Breast epithelium (tissue), 4 donors: ENCODE measurements around the gene MAP3K5. TPM values are rescaled to one million over a fixed set of nuclear protein-coding genes. Genes with fewer than 3 reads are reported as not detected.

Experiments used
- DNase-seq, 2 donors: peaks; one replicate each; pipeline ENCODE4 v3.0.0-alpha.2; 2019; ENCODE audit warnings: low spot score in 2 of 2
- H3K27ac ChIP-seq, 2 donors: fragments of 200-600 bp; sonication (generic) in 1 of 2; one replicate each; pipeline ENCODE4 v1.5.1; 2016 to 2019; ENCODE audit warnings: mild to moderate bottlenecking in 1 of 2
- H3K27me3 ChIP-seq, 2 donors: fragments of 200-600 bp; sonication (generic) in 1 of 2; one replicate each; pipeline versions ENCODE4 v1.5.1 to v1.6.0; 2017 to 2019; ENCODE audit warnings: control low read depth in 1 of 2, mild to moderate bottlenecking in 1 of 2
- H3K36me3 ChIP-seq: fragments of 200-600 bp; one replicate; pipeline ENCODE4 v1.5.1; 2019
- H3K4me1 ChIP-seq, 2 donors: fragments of 200-600 bp; sonication (generic); one replicate each; pipeline ENCODE4 v1.5.1; 2016 to 2019; ENCODE audit warnings: control low read depth in 1 of 2
- H3K4me3 ChIP-seq, 3 donors: fragments of 200-600 bp; sonication (generic); 1 replicate in 2 of 3; 2 replicates in 1 of 3; pipeline ENCODE4 v1.5.1; 2016 to 2019; ENCODE audit warnings: mild to moderate bottlenecking in 3 of 3, moderate library complexity in 2 of 3
- H3K9me3 ChIP-seq, 2 donors: fragments of 200-600 bp; sonication (generic) in 1 of 2; one replicate each; pipeline ENCODE4 v1.5.1; 2016 to 2019; ENCODE audit warnings: control low read depth in 1 of 2
- CTCF ChIP-seq, 3 donors: fragments of 450-650 bp; IDR thresholded peaks; one replicate each; pipeline ENCODE4 v1.5.1; 2016 to 2017; ENCODE audit warnings: antibody characterized with exemption in 3 of 3, mild to moderate bottlenecking in 3 of 3, moderate library complexity in 3 of 3
- POLR2A ChIP-seq: fragments of 450-650 bp; IDR thresholded peaks from one replicate; pipeline ENCODE4 v1.6.1; 2016; ENCODE audit warnings: antibody characterized with exemption, mild to moderate bottlenecking, moderate library complexity
- POLR2AphosphoS5 ChIP-seq, 3 donors: sonication (generic); formaldehyde crosslinking; IDR thresholded peaks; one replicate each; pipeline ENCODE4 v1.6.1; 2017; ENCODE audit warnings: antibody characterized with exemption in 3 of 3
- intact Hi-C: fragments of 100-400 bp; cut with DNase I; formaldehyde crosslinking; loops from one replicate; pipeline ENCODE4 v1.15.1; 2023; ENCODE audit warnings: low total_unique reads
- total RNA-seq, 3 donors: library from RNA; depleted of rRNA; stranded (reverse); fragments of >200 nt; gene quantifications; one replicate each; pipeline ENCODE4 v1.1.0, GENCODE V29; 2016

Gene MAP3K5
- total RNA-seq, 3 donors from 2014 or later: 18.6 to 40.0 (median 33.2) TPM

- H3K4me3 ChIP-seq: no peak overlapping the region
- no peaks in the 10 kb centered on the region for H3K9me3 ChIP-seq
- peaks cover 0 to 9% of the 10 kb centered on the region in 2 donors for H3K4me1 ChIP-seq
- peaks cover 2% of the 10 kb centered on the region for H3K36me3 ChIP-seq
- H3K27me3 ChIP-seq: no peaks in the 10 kb centered on the region
- intact Hi-C loops: no loop called here
- no peak for DNase-seq
- H3K27ac ChIP-seq: no peak overlapping the region
- no peak for TF ChIP-seq POLR2A
- no peak for TF ChIP-seq POLR2AphosphoS5 (IDR thresholded peaks at IDR 0.05)
- no peak for TF ChIP-seq CTCF (IDR thresholded peaks at IDR 0.05)
These were observed 118.7 kb downstream of the MAP3K5 start for GRCh38 chr6:136673571-136673970.

GRCh38 chr6:136672144-136672543 is 120.1 kb downstream of the MAP3K5 start:
- DNase-seq: no peak
- no peaks in the 10 kb centered on the region for H3K27me3 ChIP-seq
- peaks cover 2% of the 10 kb centered on the region for H3K36me3 ChIP-seq
- no peaks in the 10 kb centered on the region for H3K9me3 ChIP-seq
- peaks cover 0 to 9% of the 10 kb centered on the region in 2 donors for H3K4me1 ChIP-seq
- TF ChIP-seq CTCF (IDR thresholded peaks at IDR 0.05) (no peak), POLR2A (no peak), POLR2AphosphoS5 (IDR thresholded peaks at IDR 0.05) (no peak)
- no peak overlapping the region for H3K4me3 ChIP-seq
- intact Hi-C loops: no loop called here
- no peak overlapping the region for H3K27ac ChIP-seq

- Histone ChIP-seq H3K27me3 (no peaks in the 10 kb centered on the region), H3K4me1 (peaks cover 0 to 9% of the 10 kb centered on the region in 2 donors), H3K27ac (no peak overlapping the region), H3K36me3 (peaks cover 2% of the 10 kb centered on the region), H3K9me3 (no peaks in the 10 kb centered on the region), H3K4me3 (no peak overlapping the region)
- DNase-seq: no peak
- intact Hi-C loops: no loop called here
- no peak for TF ChIP-seq POLR2AphosphoS5 (IDR thresholded peaks at IDR 0.05)
- TF ChIP-seq POLR2A: no peak
- no peak for TF ChIP-seq CTCF (IDR thresholded peaks at IDR 0.05)
These were observed 123.0 kb downstream of the MAP3K5 start for GRCh38 chr6:136669299-136669699.

- H3K36me3 ChIP-seq: peaks cover 2% of the 10 kb centered on the region
- intact Hi-C loops: no loop called here
- H3K4me3 ChIP-seq: no peak overlapping the region
- no peaks in the 10 kb centered on the region for H3K9me3 ChIP-seq
- peaks cover 0 to 9% of the 10 kb centered on the region in 2 donors for H3K4me1 ChIP-seq
- DNase-seq: no peak
- H3K27me3 ChIP-seq: no peaks in the 10 kb centered on the region
- no peak for TF ChIP-seq CTCF (IDR thresholded peaks at IDR 0.05)
- no peak overlapping the region for H3K27ac ChIP-seq
These were observed 123.7 kb downstream of the MAP3K5 start for GRCh38 chr6:136668571-136668970.

GRCh38 chr6:136666041-136666440 is 126.2 kb downstream of the MAP3K5 start:
- Histone ChIP-seq H3K36me3 (peaks cover 2% of the 10 kb centered on the region), H3K27me3 (no peaks in the 10 kb centered on the region), H3K4me3 (no peak overlapping the region), H3K9me3 (no peaks in the 10 kb centered on the region), H3K27ac (no peak overlapping the region), H3K4me1 (peaks cover 0 to 9% of the 10 kb centered on the region in 2 donors)
- no peak for TF ChIP-seq CTCF (IDR thresholded peaks at IDR 0.05)
- no peak for TF ChIP-seq POLR2A
- TF ChIP-seq POLR2AphosphoS5 (IDR thresholded peaks at IDR 0.05): no peak
- no peak for DNase-seq
- intact Hi-C loops: no loop called here
